ENCODE results near the gene TCEAL5.
A peak's percentile ranks its signal among the peaks of the same experiment; 100 is the strongest.

The TCEAL5 gene

DNA sequence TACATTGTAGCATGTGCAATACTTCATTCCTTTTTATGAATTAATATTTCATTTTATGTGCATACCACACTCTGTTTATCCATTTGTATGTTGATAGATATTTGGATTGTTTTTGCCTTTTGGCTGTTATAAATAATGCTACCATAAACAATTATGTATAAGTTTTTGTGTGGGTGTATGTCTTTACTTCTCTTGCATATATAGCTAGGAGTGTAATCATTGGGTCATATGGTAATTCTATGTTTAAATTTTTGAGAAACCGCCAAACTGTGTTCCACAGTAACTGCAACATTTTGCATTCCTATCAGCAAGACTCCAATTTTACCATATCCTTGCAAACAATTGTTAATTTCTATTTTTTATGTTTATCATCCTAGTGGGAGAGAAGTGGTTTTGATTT is 3.1 kb upstream of the TCEAL5 start:
- H3K36me3 ChIP-seq (replicated peaks in 1 of 2; ENCODE audit: control insufficient read depth in 2 of 2, insufficient read depth in 2 of 2, low read length in 2 of 2), result no peaks in the 10 kb centered on the region
- H2BK12ac ChIP-seq (ENCODE audit: low read length), result no peak overlapping the region
- no CpG with 5 or more reads among the region's 1 CpG for WGBS, 2 donors (ENCODE audit: extremely low coverage in 2 of 2, insufficient read length in 2 of 2, insufficient replicate concordance in 1 of 2)
- H3K4me3 ChIP-seq (ENCODE audit: low read length in 2 of 2), result no peak overlapping the region
- no peaks in the 10 kb centered on the region for H3K79me1 ChIP-seq (ENCODE audit: low read depth, low read length)
- H2BK5ac ChIP-seq (ENCODE audit: low read length), result no peak overlapping the region
- H2BK120ac ChIP-seq (ENCODE audit: low read depth, low read length), result no peak overlapping the region
- H3K4me2 ChIP-seq (ENCODE audit: insufficient read depth, low read length, poor library complexity, severe bottlenecking), result no peak overlapping the region
- no peak overlapping the region for H4K91ac ChIP-seq (ENCODE audit: low read depth, low read length, poor library complexity)
- H3K9ac ChIP-seq (ENCODE audit: low read depth, low read length, poor library complexity), result no peak overlapping the region
- H3K4me1 ChIP-seq (ENCODE audit: control insufficient read depth in 2 of 2, insufficient read depth in 1 of 2, low read depth in 1 of 2, low read length in 2 of 2), result no peaks in the 10 kb centered on the region
- H3K23ac ChIP-seq (ENCODE audit: low read depth, low read length, poor library complexity), result no peak overlapping the region
- H3K4ac ChIP-seq (ENCODE audit: low read length), result no peak overlapping the region
- H2AK5ac ChIP-seq (ENCODE audit: low read depth, low read length), result no peak overlapping the region
- H4K8ac ChIP-seq (ENCODE audit: low read depth, low read length), result no peak overlapping the region
- no peak for DNase-seq (ENCODE audit: low spot score)
- no peak overlapping the region for H3K14ac ChIP-seq (ENCODE audit: low read length)
- no peak overlapping the region for H3K18ac ChIP-seq (ENCODE audit: low read length)
- no peak overlapping the region for H2BK15ac ChIP-seq (ENCODE audit: low read length)
- H3K27me3 ChIP-seq (ENCODE audit: control insufficient read depth in 3 of 3, insufficient read depth in 3 of 3, low read depth in 1 of 3, low read length in 3 of 3), result peaks cover 0 to 43% (median 0%) of the 10 kb centered on the region in 3 experiments
- no peak overlapping the region for H3K27ac ChIP-seq (replicated peaks; ENCODE audit: low read length)
- H2AFZ ChIP-seq (ENCODE audit: low read length), result no peak overlapping the region
- no peaks in the 10 kb centered on the region for H3K9me3 ChIP-seq (replicated peaks in 1 of 2; ENCODE audit: control insufficient read depth in 2 of 2, insufficient read depth in 1 of 2, low read depth in 1 of 2, low read length in 2 of 2)

DNA sequence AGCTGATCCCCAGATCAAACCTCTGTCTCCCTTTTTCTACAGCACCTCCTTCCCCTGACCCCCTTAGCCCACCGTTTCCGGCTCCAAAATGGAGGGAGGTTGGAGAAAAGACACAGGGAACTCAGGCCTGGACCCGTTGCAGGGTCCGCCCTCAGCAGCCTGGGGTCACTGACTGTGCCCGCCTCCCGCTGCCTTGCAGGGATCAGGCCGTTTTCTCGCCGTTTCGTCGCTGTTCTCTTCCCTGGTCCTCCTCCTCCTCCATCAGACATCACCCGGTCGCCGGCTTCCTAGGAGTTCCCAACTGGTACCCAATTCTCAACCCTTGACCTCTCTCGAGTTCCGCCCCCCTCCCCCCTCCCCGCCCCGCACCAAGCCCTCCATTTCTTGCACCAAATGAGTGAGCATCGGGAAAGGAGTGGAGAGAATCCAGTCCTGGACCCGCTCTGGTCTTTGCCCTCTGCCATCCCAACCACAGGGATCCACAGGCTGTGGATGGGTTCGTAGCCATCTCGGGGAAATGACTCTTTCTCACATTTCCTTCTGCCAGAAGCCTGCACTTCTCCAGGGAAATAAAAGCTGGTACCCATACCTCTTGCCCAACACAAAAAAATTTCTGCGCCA is 493 bp downstream of the TCEAL5 start:
- H3K4me2 ChIP-seq (ENCODE audit: insufficient read depth, low read length, poor library complexity, severe bottlenecking), result no peak overlapping the region
- H3K79me1 ChIP-seq (ENCODE audit: low read depth, low read length), result no peaks in the 10 kb centered on the region
- peak overlapping the region; percentile 44 to 50 for H3K4me3 ChIP-seq (ENCODE audit: low read length in 2 of 2)
- H3K23ac ChIP-seq (ENCODE audit: low read depth, low read length, poor library complexity), result no peak overlapping the region
- H2BK15ac ChIP-seq (ENCODE audit: low read length), result no peak overlapping the region
- no peak overlapping the region for H2BK12ac ChIP-seq (ENCODE audit: low read length)
- no peak overlapping the region for H2BK120ac ChIP-seq (ENCODE audit: low read depth, low read length)
- H2AFZ ChIP-seq (ENCODE audit: low read length), result peak overlapping the region; percentile 75
- H3K9ac ChIP-seq (ENCODE audit: low read depth, low read length, poor library complexity), result no peak overlapping the region
- no peak for DNase-seq (ENCODE audit: low spot score)
- no peak overlapping the region for H2AK5ac ChIP-seq (ENCODE audit: low read depth, low read length)
- H3K9me3 ChIP-seq (replicated peaks in 1 of 2; ENCODE audit: control insufficient read depth in 2 of 2, insufficient read depth in 1 of 2, low read depth in 1 of 2, low read length in 2 of 2), result no peaks in the 10 kb centered on the region
- peaks cover 0 to 56% (median 0%) of the 10 kb centered on the region in 3 experiments for H3K27me3 ChIP-seq (ENCODE audit: control insufficient read depth in 3 of 3, insufficient read depth in 3 of 3, low read depth in 1 of 3, low read length in 3 of 3)
- no peak overlapping the region for H3K18ac ChIP-seq (ENCODE audit: low read length)
- H3K27ac ChIP-seq (replicated peaks; ENCODE audit: low read length), result no peak overlapping the region
- WGBS, 2 donors (ENCODE audit: extremely low coverage in 2 of 2, insufficient read length in 2 of 2, insufficient replicate concordance in 1 of 2), result no CpG with 5 or more reads among the region's 23 CpGs
- no peak overlapping the region for H2BK5ac ChIP-seq (ENCODE audit: low read length)
- H4K91ac ChIP-seq (ENCODE audit: low read depth, low read length, poor library complexity), result no peak overlapping the region
- H4K8ac ChIP-seq (ENCODE audit: low read depth, low read length), result no peak overlapping the region
- no peaks in the 10 kb centered on the region for H3K36me3 ChIP-seq (replicated peaks in 1 of 2; ENCODE audit: control insufficient read depth in 2 of 2, insufficient read depth in 2 of 2, low read length in 2 of 2)
- H3K4me1 ChIP-seq (ENCODE audit: control insufficient read depth in 2 of 2, insufficient read depth in 1 of 2, low read depth in 1 of 2, low read length in 2 of 2), result no peaks in the 10 kb centered on the region
- H3K4ac ChIP-seq (ENCODE audit: low read length), result no peak overlapping the region
- H3K14ac ChIP-seq (ENCODE audit: low read length), result no peak overlapping the region

GRCh38 chrX:103274284-103274683 is 2.3 kb downstream of the TCEAL5 start:
- Histone ChIP-seq H2BK12ac (ENCODE audit: low read length) (no peak overlapping the region), H3K9ac (ENCODE audit: low read depth, low read length, poor library complexity) (no peak overlapping the region), H3K4me1 (ENCODE audit: control insufficient read depth in 2 of 2, insufficient read depth in 1 of 2, low read depth in 1 of 2, low read length in 2 of 2) (no peaks in the 10 kb centered on the region), H3K4me3 (ENCODE audit: low read length in 2 of 2) (no peak overlapping the region), H2BK15ac (ENCODE audit: low read length) (no peak overlapping the region), H4K8ac (ENCODE audit: low read depth, low read length) (no peak overlapping the region), H2BK5ac (ENCODE audit: low read length) (no peak overlapping the region), H3K14ac (ENCODE audit: low read length) (no peak overlapping the region), H3K18ac (ENCODE audit: low read length) (no peak overlapping the region), H2BK120ac (ENCODE audit: low read depth, low read length) (no peak overlapping the region), H3K23ac (ENCODE audit: low read depth, low read length, poor library complexity) (no peak overlapping the region), H4K91ac (ENCODE audit: low read depth, low read length, poor library complexity) (no peak overlapping the region), H3K79me1 (ENCODE audit: low read depth, low read length) (no peaks in the 10 kb centered on the region), H3K4me2 (ENCODE audit: insufficient read depth, low read length, poor library complexity, severe bottlenecking) (no peak overlapping the region), H2AK5ac (ENCODE audit: low read depth, low read length) (no peak overlapping the region), H3K27me3 (ENCODE audit: control insufficient read depth in 3 of 3, insufficient read depth in 3 of 3, low read depth in 1 of 3, low read length in 3 of 3) (peaks cover 0 to 63% (median 0%) of the 10 kb centered on the region in 3 experiments), H3K9me3 (replicated peaks in 1 of 2; ENCODE audit: control insufficient read depth in 2 of 2, insufficient read depth in 1 of 2, low read depth in 1 of 2, low read length in 2 of 2) (no peaks in the 10 kb centered on the region), H3K4ac (ENCODE audit: low read length) (no peak overlapping the region), H3K36me3 (replicated peaks in 1 of 2; ENCODE audit: control insufficient read depth in 2 of 2, insufficient read depth in 2 of 2, low read length in 2 of 2) (no peaks in the 10 kb centered on the region), H3K27ac (replicated peaks; ENCODE audit: low read length) (no peak overlapping the region), H2AFZ (ENCODE audit: low read length) (no peak overlapping the region)
- WGBS, 2 donors (ENCODE audit: extremely low coverage in 2 of 2, insufficient read length in 2 of 2, insufficient replicate concordance in 1 of 2), result no CpG with 5 or more reads among the region's 4 CpGs
- no peak for DNase-seq (ENCODE audit: low spot score)

DNA sequence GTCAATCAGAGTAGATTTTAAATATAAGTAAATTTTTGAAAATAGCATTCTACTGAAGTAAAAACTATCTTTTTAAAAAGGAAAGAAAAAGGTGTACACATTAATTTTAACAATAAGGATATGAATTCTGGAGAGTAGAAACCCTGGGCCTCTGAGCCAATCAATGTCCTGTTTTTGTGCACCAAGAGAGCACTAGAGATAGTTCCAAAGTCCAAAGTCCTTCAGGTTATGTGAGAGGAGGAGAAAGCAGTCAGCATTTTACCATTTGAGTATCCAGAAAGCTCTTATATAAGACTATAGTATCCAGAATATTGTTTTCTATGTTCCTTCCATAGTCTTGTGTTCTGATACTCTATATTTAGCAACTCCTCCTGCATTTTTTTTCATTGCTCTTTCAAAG is 18.3 kb downstream of the TCEAL5 start:
- H3K18ac ChIP-seq (ENCODE audit: low read length), result no peak overlapping the region
- no peak overlapping the region for H2AFZ ChIP-seq (ENCODE audit: low read length)
- H2BK15ac ChIP-seq (ENCODE audit: low read length), result no peak overlapping the region
- no peak overlapping the region for H3K4me3 ChIP-seq (ENCODE audit: low read length in 2 of 2)
- peaks cover 0 to 5% of the 10 kb centered on the region in 2 donors for H3K36me3 ChIP-seq (replicated peaks in 1 of 2; ENCODE audit: control insufficient read depth in 2 of 2, insufficient read depth in 2 of 2, low read length in 2 of 2)
- no peak overlapping the region for H4K91ac ChIP-seq (ENCODE audit: low read depth, low read length, poor library complexity)
- peaks cover 0 to 37% (median 0%) of the 10 kb centered on the region in 3 experiments for H3K27me3 ChIP-seq (ENCODE audit: control insufficient read depth in 3 of 3, insufficient read depth in 3 of 3, low read depth in 1 of 3, low read length in 3 of 3)
- H3K4me1 ChIP-seq (ENCODE audit: control insufficient read depth in 2 of 2, insufficient read depth in 1 of 2, low read depth in 1 of 2, low read length in 2 of 2), result peaks cover 0 to 2% of the 10 kb centered on the region in 2 donors
- H2BK12ac ChIP-seq (ENCODE audit: low read length), result no peak overlapping the region
- H3K9ac ChIP-seq (ENCODE audit: low read depth, low read length, poor library complexity), result no peak overlapping the region
- no peak overlapping the region for H3K4me2 ChIP-seq (ENCODE audit: insufficient read depth, low read length, poor library complexity, severe bottlenecking)
- H3K23ac ChIP-seq (ENCODE audit: low read depth, low read length, poor library complexity), result no peak overlapping the region
- no peaks in the 10 kb centered on the region for H3K79me1 ChIP-seq (ENCODE audit: low read depth, low read length)
- H3K4ac ChIP-seq (ENCODE audit: low read length), result no peak overlapping the region
- no peaks in the 10 kb centered on the region for H3K9me3 ChIP-seq (replicated peaks in 1 of 2; ENCODE audit: control insufficient read depth in 2 of 2, insufficient read depth in 1 of 2, low read depth in 1 of 2, low read length in 2 of 2)
- H3K27ac ChIP-seq (replicated peaks; ENCODE audit: low read length), result no peak overlapping the region
- H2BK5ac ChIP-seq (ENCODE audit: low read length), result no peak overlapping the region
- H2BK120ac ChIP-seq (ENCODE audit: low read depth, low read length), result no peak overlapping the region
- no peak overlapping the region for H2AK5ac ChIP-seq (ENCODE audit: low read depth, low read length)
- H3K14ac ChIP-seq (ENCODE audit: low read length), result no peak overlapping the region
- no peak for DNase-seq (ENCODE audit: low spot score)
- no peak overlapping the region for H4K8ac ChIP-seq (ENCODE audit: low read depth, low read length)

Data from neuronal stem cell (in vitro differentiated cells).